ENCODE measurements around the gene TBC1D19. TPM values are rescaled to one million over a fixed set of nuclear protein-coding genes. Genes with fewer than 3 reads are reported as not detected.

TBC1D19 gene
- total RNA-seq, 4 donors from 2014 or later: 6.5 to 7.0 (median 6.8) TPM

DNA sequence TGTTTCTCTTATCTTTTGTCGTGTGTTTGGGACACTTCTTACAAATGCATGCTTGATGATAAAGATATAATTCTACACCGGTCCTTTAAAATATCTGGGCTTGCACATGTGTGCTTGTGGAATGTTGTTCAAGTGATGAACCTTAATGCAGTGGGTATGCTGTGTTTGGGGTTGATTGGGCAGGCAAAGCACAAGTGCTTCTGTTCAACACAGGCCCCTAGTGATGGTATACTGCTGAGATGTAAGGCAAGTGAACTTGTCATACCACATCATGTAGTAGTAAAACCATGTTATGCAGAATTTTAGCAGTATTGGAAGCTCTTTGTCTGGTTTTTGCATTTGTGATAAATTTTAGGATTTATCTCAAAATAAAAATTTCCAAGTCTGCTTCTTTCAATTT, 23.9 kb downstream of the TBC1D19 start:
- intact Hi-C loops (cut with DNase I; ENCODE audit: low total_unique reads): no loop called here
- ATAC-seq: no peak
- DNase-seq: no peak
- Histone ChIP-seq H3K27ac (no peak overlapping the region), H3K9me3 (no peaks in the 10 kb centered on the region), H3K27me3 (no peaks in the 10 kb centered on the region), H3K4me1 (peaks cover 0 to 17% of the 10 kb centered on the region in 2 donors), H3K4me3 (no peak overlapping the region), H3K36me3 (no peaks in the 10 kb centered on the region)
- in situ Hi-C loops (cut with MboI; ENCODE audit: low sequenced_read_pairs in 4 of 4): no loop called here
- TF ChIP-seq, protein P1, sequence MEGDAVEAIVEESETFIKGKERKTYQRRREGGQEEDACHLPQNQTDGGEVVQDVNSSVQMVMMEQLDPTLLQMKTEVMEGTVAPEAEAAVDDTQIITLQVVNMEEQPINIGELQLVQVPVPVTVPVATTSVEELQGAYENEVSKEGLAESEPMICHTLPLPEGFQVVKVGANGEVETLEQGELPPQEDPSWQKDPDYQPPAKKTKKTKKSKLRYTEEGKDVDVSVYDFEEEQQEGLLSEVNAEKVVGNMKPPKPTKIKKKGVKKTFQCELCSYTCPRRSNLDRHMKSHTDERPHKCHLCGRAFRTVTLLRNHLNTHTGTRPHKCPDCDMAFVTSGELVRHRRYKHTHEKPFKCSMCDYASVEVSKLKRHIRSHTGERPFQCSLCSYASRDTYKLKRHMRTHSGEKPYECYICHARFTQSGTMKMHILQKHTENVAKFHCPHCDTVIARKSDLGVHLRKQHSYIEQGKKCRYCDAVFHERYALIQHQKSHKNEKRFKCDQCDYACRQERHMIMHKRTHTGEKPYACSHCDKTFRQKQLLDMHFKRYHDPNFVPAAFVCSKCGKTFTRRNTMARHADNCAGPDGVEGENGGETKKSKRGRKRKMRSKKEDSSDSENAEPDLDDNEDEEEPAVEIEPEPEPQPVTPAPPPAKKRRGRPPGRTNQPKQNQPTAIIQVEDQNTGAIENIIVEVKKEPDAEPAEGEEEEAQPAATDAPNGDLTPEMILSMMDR (IDR thresholded peaks at IDR 0.05 in 4 of 5, conservative IDR thresholded peaks at IDR 0.05 in 1 of 5): no peak
- TF ChIP-seq POLR2A (IDR thresholded peaks at IDR 0.05): no peak

DNA sequence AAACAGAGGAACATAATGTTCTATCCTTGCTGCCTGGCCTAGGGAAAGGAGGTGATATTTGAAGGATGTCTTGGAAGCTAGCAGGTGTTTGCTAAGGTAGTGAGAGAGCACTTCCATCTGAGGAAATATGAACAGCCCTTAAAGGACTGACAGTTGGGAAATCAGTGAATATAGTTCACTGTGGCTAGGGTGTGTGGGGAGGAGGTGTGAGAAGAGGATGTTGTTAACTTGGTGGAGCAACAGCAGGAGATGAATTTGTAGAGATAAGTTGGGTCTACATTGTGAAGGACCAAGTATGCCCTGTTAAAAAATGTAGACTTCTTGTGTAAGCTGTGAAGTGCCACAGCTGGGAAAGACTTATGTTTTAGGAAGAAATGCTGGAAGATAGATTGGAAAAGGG, 25.5 kb downstream of the TBC1D19 start:
- intact Hi-C loops (cut with DNase I; ENCODE audit: low total_unique reads): no loop called here
- H3K4me3 ChIP-seq: no peak overlapping the region
- no peaks in the 10 kb centered on the region for H3K27me3 ChIP-seq

DNA sequence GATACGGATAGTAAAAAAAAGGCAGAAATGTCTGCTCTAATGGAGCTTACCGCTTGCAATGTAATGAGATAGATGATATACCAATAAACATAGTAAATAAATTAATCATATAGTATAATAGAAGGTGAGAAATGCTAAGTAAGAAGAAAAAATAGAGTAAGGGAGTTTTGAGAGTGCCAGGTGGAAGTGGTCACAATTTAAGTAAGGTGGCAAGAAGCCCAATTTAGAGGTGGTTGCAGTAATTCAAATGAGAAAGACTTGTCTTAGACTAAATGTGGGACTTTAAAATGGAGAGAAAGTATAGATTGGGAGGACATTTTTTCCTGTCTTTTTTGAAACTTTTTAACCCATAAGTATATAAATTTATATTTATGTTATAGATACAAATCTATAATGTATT, 26.0 kb downstream of the TBC1D19 start:
- H3K4me1 ChIP-seq: peaks cover 0 to 17% of the 10 kb centered on the region in 2 donors
- no peaks in the 10 kb centered on the region for H3K9me3 ChIP-seq
- ATAC-seq (no peak), DNase-seq (no peak)
- in situ Hi-C loops (cut with MboI; ENCODE audit: low sequenced_read_pairs in 4 of 4) (no loop called here), intact Hi-C loops (cut with DNase I; ENCODE audit: low total_unique reads) (no loop called here)
- no peaks in the 10 kb centered on the region for H3K36me3 ChIP-seq
- H3K27ac ChIP-seq: no peak overlapping the region
- no peak overlapping the region for H3K4me3 ChIP-seq
- TF ChIP-seq, protein P1 (IDR thresholded peaks at IDR 0.05 in 4 of 5, conservative IDR thresholded peaks at IDR 0.05 in 1 of 5): no peak
- no peak for TF ChIP-seq POLR2A (IDR thresholded peaks at IDR 0.05)
- no peaks in the 10 kb centered on the region for H3K27me3 ChIP-seq

More for the DNA sequence above, 25.5 kb downstream of the TBC1D19 start:
- H3K27ac ChIP-seq: no peak overlapping the region
- no peak for ATAC-seq
- H3K4me1 ChIP-seq: peaks cover 0 to 17% of the 10 kb centered on the region in 2 donors
- no peaks in the 10 kb centered on the region for H3K9me3 ChIP-seq
- TF ChIP-seq POLR2A (IDR thresholded peaks at IDR 0.05): no peak
- TF ChIP-seq, protein P1 (IDR thresholded peaks at IDR 0.05 in 4 of 5, conservative IDR thresholded peaks at IDR 0.05 in 1 of 5): no peak
- no peak for DNase-seq
- in situ Hi-C loops (cut with MboI; ENCODE audit: low sequenced_read_pairs in 4 of 4): no loop called here
- no peaks in the 10 kb centered on the region for H3K36me3 ChIP-seq

DNA sequence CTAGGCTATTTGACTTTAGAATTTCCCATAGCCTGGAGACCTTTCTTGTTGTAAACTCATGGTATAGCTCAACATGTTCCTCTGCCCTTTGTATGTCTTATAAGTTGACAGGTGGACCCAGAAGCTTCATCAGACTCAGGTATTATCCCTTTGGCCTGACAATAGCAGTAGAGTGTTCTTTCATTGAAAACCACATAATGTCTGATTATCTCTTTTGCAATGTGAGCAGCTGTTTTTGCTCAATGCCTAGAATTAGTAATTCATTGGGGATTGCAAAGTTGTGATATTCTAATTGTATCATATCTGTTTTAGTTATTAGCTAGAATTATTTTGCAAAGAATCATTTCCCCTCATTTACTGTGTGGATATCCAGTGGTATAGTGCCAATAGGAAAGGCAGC, 27.5 kb downstream of the TBC1D19 start:
- ATAC-seq (no peak), DNase-seq (no peak)
- intact Hi-C loops (cut with DNase I; ENCODE audit: low total_unique reads) (no loop called here), in situ Hi-C loops (cut with MboI; ENCODE audit: low sequenced_read_pairs in 4 of 4) (no loop called here)
- TF ChIP-seq, protein P1 (IDR thresholded peaks at IDR 0.05 in 4 of 5, conservative IDR thresholded peaks at IDR 0.05 in 1 of 5): no peak
- no peak for TF ChIP-seq POLR2A (IDR thresholded peaks at IDR 0.05)
- Histone ChIP-seq H3K27me3 (no peaks in the 10 kb centered on the region), H3K4me1 (peaks cover 0 to 17% of the 10 kb centered on the region in 2 donors), H3K9me3 (no peaks in the 10 kb centered on the region), H3K4me3 (no peak overlapping the region), H3K36me3 (no peaks in the 10 kb centered on the region), H3K27ac (no peak overlapping the region)

DNA sequence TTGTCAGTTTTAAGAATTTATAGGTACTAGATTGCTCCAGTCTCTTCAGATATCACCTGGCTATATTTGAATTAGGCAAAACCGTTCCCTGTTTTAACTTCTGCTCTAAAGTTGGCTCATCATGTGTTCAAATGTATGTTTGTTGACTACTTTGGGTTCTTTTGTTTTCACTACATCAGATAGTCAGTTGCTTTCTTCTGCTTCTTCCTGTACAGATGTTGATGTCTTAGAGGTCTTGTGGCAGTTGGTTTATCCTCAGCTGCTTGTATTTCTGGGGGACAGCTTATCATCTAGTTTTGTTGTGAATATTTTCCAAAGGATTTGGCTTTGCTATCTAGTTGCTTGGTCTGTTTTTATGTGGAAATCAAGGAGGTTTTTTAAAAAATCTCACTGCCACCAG, 28.0 kb downstream of the TBC1D19 start:
- DNase-seq: no peak
- ATAC-seq: no peak
- no peak for TF ChIP-seq POLR2A (IDR thresholded peaks at IDR 0.05)
- TF ChIP-seq, protein P1 (IDR thresholded peaks at IDR 0.05 in 4 of 5, conservative IDR thresholded peaks at IDR 0.05 in 1 of 5): no peak
- Histone ChIP-seq H3K36me3 (no peaks in the 10 kb centered on the region), H3K4me1 (peaks cover 0 to 17% of the 10 kb centered on the region in 2 donors), H3K4me3 (no peak overlapping the region), H3K27me3 (no peaks in the 10 kb centered on the region), H3K27ac (no peak overlapping the region), H3K9me3 (no peaks in the 10 kb centered on the region)
- intact Hi-C loops (cut with DNase I; ENCODE audit: low total_unique reads) (no loop called here), in situ Hi-C loops (cut with MboI; ENCODE audit: low sequenced_read_pairs in 4 of 4) (no loop called here)
